Prostate gland (tissue), 2 donors: ENCODE results near the gene CACFD1. TPM values are rescaled to one million over a fixed set of nuclear protein-coding genes. Genes with fewer than 3 reads are reported as not detected.

Experiments used
- DNase-seq: peaks from one replicate; pipeline ENCODE4 v3.0.0-alpha.2; 2019; ENCODE audit warnings: low spot score
- H3K27ac ChIP-seq, 2 donors: fragments of 200-600 bp; sonication (generic); 2 replicates each; pipeline ENCODE4 v1.5.1; 2017 to 2019
- H3K27me3 ChIP-seq: fragments of 200-600 bp; sonication (generic); replicated peaks from 2 replicates; pipeline ENCODE4 v1.5.1; 2019; ENCODE audit not compliant: insufficient read depth
- H3K36me3 ChIP-seq, 2 donors: fragments of 200-600 bp; sonication (generic); 1 replicate in 1 of 2; 2 replicates in 1 of 2; pipeline versions ENCODE4 v1.5.1 to v1.8.1; 2017 to 2019
- H3K4me1 ChIP-seq: fragments of 200-600 bp; sonication (generic); replicated peaks from 2 replicates; pipeline ENCODE4 v1.5.1; 2019
- H3K4me3 ChIP-seq, 2 donors: fragments of 200-600 bp; sonication (generic); 2 replicates each; pipeline ENCODE4 v1.5.1; 2017 to 2019
- H3K9me3 ChIP-seq: fragments of 200-600 bp; sonication (generic); 2 replicates; pipeline ENCODE4 v1.5.1; 2017
- POLR2A ChIP-seq: fragments of 450-650 bp; IDR thresholded peaks from one replicate; pipeline ENCODE4 v1.6.1; 2016; ENCODE audit warnings: antibody characterized with exemption, mild to moderate bottlenecking
- POLR2AphosphoS5 ChIP-seq: sonication (generic); formaldehyde crosslinking; IDR thresholded peaks from one replicate; pipeline ENCODE4 v1.6.1; 2017; ENCODE audit warnings: antibody characterized with exemption
- WGBS: methylation state at CpG from one replicate; pipeline ENCODE4 v1.1.5; 2018; 5-methylcytosine and 5-hydroxymethylcytosine counted together
- intact Hi-C: fragments of 100-400 bp; cut with DNase I; formaldehyde crosslinking; loops from one replicate; pipeline ENCODE4 v1.14.2; 2022
- total RNA-seq, 2 donors: library from RNA; depleted of rRNA; stranded (reverse); fragments of >200 nt; gene quantifications; one replicate each; pipeline ENCODE4 v1.1.0, GENCODE V29; 2016
- TF ChIP-seq, protein P1 (sequence below), 4 experiments: fragments of 200-600 bp in 2 of 4; fragments of 450-650 bp in 2 of 4; sonication (generic) in 2 of 4; IDR thresholded peaks; 1 replicate in 3 of 4; 2 replicates in 1 of 4; pipeline ENCODE4 v1.5.1; 2016 to 2019; ENCODE audit warnings: antibody characterized with exemption in 4 of 4, mild to moderate bottlenecking in 2 of 4, moderate library complexity in 2 of 4

Gene CACFD1
- total RNA-seq, 2 donors from 2014 or later = 23.0 to 40.2 TPM

DNA sequence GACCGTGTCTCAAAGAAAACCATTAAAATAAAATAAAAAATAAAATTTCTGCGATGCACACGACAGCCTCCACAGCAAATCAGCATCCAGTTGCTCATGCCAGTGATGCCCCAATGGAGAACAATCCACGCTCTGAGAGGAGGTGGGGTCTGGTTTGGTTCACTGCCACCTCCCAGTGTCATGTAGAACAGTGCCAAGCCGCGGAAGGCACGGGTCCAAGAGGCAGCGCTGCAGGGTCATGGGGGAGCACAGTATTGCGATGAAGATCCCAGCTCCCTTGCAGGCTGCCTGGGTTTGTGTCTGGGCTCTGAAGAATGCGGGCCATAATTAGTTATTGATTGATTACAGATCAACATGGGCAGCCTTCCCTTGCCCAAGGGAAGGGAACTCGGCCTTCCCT, 6.1 kb upstream of the CACFD1 start:
- Histone ChIP-seq H3K36me3 (no peaks in the 10 kb centered on the region), H3K9me3 (no peaks in the 10 kb centered on the region), H3K27me3 (no peaks in the 10 kb centered on the region), H3K4me3 (no peak overlapping the region), H3K4me1 (no peaks in the 10 kb centered on the region), H3K27ac (no peak overlapping the region)
- no peak for DNase-seq
- TF ChIP-seq, protein P1, sequence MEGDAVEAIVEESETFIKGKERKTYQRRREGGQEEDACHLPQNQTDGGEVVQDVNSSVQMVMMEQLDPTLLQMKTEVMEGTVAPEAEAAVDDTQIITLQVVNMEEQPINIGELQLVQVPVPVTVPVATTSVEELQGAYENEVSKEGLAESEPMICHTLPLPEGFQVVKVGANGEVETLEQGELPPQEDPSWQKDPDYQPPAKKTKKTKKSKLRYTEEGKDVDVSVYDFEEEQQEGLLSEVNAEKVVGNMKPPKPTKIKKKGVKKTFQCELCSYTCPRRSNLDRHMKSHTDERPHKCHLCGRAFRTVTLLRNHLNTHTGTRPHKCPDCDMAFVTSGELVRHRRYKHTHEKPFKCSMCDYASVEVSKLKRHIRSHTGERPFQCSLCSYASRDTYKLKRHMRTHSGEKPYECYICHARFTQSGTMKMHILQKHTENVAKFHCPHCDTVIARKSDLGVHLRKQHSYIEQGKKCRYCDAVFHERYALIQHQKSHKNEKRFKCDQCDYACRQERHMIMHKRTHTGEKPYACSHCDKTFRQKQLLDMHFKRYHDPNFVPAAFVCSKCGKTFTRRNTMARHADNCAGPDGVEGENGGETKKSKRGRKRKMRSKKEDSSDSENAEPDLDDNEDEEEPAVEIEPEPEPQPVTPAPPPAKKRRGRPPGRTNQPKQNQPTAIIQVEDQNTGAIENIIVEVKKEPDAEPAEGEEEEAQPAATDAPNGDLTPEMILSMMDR (IDR thresholded peaks at IDR 0.05) = no peak
- no peak for TF ChIP-seq POLR2AphosphoS5
- intact Hi-C loops = no loop called here
- WGBS = 85% methylated on average over 11 of the region's 11 CpGs

DNA sequence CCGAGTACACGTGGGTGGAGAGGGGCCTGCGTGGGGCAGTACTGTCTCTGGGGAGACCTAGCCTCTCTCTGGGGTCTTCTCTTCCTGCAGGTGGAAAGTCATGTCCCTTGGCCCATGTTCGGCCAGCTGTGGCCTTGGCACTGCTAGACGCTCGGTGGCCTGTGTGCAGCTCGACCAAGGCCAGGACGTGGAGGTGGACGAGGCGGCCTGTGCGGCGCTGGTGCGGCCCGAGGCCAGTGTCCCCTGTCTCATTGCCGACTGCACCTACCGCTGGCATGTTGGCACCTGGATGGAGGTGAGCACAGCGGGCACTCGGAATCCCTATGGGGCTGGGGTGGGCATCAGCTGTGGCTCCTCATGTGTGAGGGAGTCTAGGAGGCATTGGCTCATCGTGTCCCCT, 5.5 kb upstream of the CACFD1 start:
- H3K9me3 ChIP-seq = no peaks in the 10 kb centered on the region
- H3K4me1 ChIP-seq = no peaks in the 10 kb centered on the region
- H3K27ac ChIP-seq = no peak overlapping the region
- DNase-seq = no peak
- WGBS = 91% methylated on average over 19 of the region's 19 CpGs
- no peak overlapping the region for H3K4me3 ChIP-seq
- no peaks in the 10 kb centered on the region for H3K27me3 ChIP-seq
- intact Hi-C loops = no loop called here
- H3K36me3 ChIP-seq = no peaks in the 10 kb centered on the region
- TF ChIP-seq POLR2AphosphoS5 (no peak), POLR2A (no peak)
- TF ChIP-seq, protein P1 (IDR thresholded peaks at IDR 0.05) = no peak

GRCh38 chr9:133454943-133455673, 4.7 kb upstream of the CACFD1 start:
- H3K36me3 ChIP-seq = no peaks in the 10 kb centered on the region
- TF ChIP-seq, protein P1 (IDR thresholded peaks at IDR 0.05) = no peak
- no peak for TF ChIP-seq POLR2AphosphoS5
- TF ChIP-seq POLR2A = no peak
- no peak overlapping the region for H3K4me3 ChIP-seq
- 95% methylated on average over 19 of the region's 20 CpGs for WGBS
- H3K4me1 ChIP-seq = no peaks in the 10 kb centered on the region
- no peaks in the 10 kb centered on the region for H3K9me3 ChIP-seq
- no peaks in the 10 kb centered on the region for H3K27me3 ChIP-seq
- DNase-seq = no peak
- intact Hi-C loops = loop anchor here (5.0 kb wide), 1 partner anchor 38 kb away; the partner anchor contains the start of gene REXO4
- no peak overlapping the region for H3K27ac ChIP-seq

- TF ChIP-seq, protein P1 (IDR thresholded peaks at IDR 0.05) = no peak
- TF ChIP-seq POLR2A (no peak), POLR2AphosphoS5 (no peak)
- DNase-seq = no peak
- no peak overlapping the region for H3K4me3 ChIP-seq
- WGBS = 92% methylated on average over 11 of the region's 11 CpGs
- no peaks in the 10 kb centered on the region for H3K9me3 ChIP-seq
- H3K36me3 ChIP-seq = no peaks in the 10 kb centered on the region
- no peak overlapping the region for H3K27ac ChIP-seq
- peaks cover 4% of the 10 kb centered on the region for H3K4me1 ChIP-seq
- H3K27me3 ChIP-seq = no peaks in the 10 kb centered on the region
- intact Hi-C loops = loop anchor here (5.0 kb wide), 1 partner anchor 39 kb away; the partner anchor contains the start of gene REXO4
Observed at GRCh38 chr9:133455936-133456335, 3.8 kb upstream of the CACFD1 start.

- Histone ChIP-seq H3K27ac (no peak overlapping the region), H3K36me3 (no peaks in the 10 kb centered on the region), H3K9me3 (no peaks in the 10 kb centered on the region), H3K4me3 (no peak overlapping the region), H3K4me1 (peaks cover 4% of the 10 kb centered on the region), H3K27me3 (no peaks in the 10 kb centered on the region)
- no peak for TF ChIP-seq POLR2AphosphoS5
- TF ChIP-seq, protein P1 (IDR thresholded peaks at IDR 0.05) = no peak
- TF ChIP-seq POLR2A = no peak
- WGBS = 93% methylated on average over 9 of the region's 9 CpGs
- no peak for DNase-seq
- intact Hi-C loops = loop anchor here (5.0 kb wide), 1 partner anchor 39 kb away; the partner anchor contains the start of gene REXO4
Observed at GRCh38 chr9:133456409-133456808, 3.4 kb upstream of the CACFD1 start.
